ENCODE measurements around the gene PALLD.

The PALLD gene

GRCh38 chr4:168634276-168634802 is 137.5 kb downstream of the PALLD start:
- peak overlapping the region; percentile 69 for H3K27ac ChIP-seq (ENCODE audit: extremely low read depth, low read depth, low read length)
- H3K4me3 ChIP-seq (ENCODE audit: low read depth, low read length): no peak overlapping the region; the same call in 1 of the 2 replicates
- H3K4me1 ChIP-seq (ENCODE audit: control insufficient read depth, insufficient read depth, low read length): peaks cover 25% of the 10 kb centered on the region
- ChIA-PET CTCF (interaction anchor here (0.6 to 5.3 kb wide), 6 partner anchors 11 to 451 kb away, joined by 3 to 24 read pairs (median 4); no protein-coding TSS in a partner anchor), POLR2A (interaction anchor here (0.7 to 2.2 kb wide), 8 partner anchors 12 to 197 kb away, joined by 3 to 9 read pairs (median 4); no protein-coding TSS in a partner anchor)
- no peaks in the 10 kb centered on the region for H3K9me3 ChIP-seq (ENCODE audit: control insufficient read depth, insufficient read depth, low read depth, low read length)
- no peaks in the 10 kb centered on the region for H3K36me3 ChIP-seq (ENCODE audit: control insufficient read depth in 2 of 2, insufficient read depth in 1 of 2, low read length in 2 of 2)
- TF ChIP-seq ZXDB (tag by site-specific recombination; IDR thresholded peaks at IDR 0.05) (peak; percentile 95), ZNF707 (tag by site-specific recombination; IDR thresholded peaks at IDR 0.05) (no peak), ZSCAN30 (tag by site-specific recombination; IDR thresholded peaks at IDR 0.05) (no peak), ZNF138 (tag by site-specific recombination; IDR thresholded peaks at IDR 0.05; ENCODE audit: borderline replicate concordance) (no peak), HIC1 (tag by site-specific recombination; IDR thresholded peaks at IDR 0.05) (peak; percentile 80; the same call in 1 of the 2 replicates), INSM2 (tag by site-specific recombination; IDR thresholded peaks at IDR 0.05) (peak; percentile 97), ZNF843 (tag by site-specific recombination; IDR thresholded peaks at IDR 0.05) (peak; percentile 93), KLF10 (tag by site-specific recombination; IDR thresholded peaks at IDR 0.05) (peak; percentile 90), HOXA7 (CRISPR knock-in tag; IDR thresholded peaks at IDR 0.05; ENCODE audit: borderline replicate concordance) (no peak), TRIM28 (IDR thresholded peaks at IDR 0.05; ENCODE audit: borderline replicate concordance, low read length) (peak; percentile 33; the same call in 1 of the 2 replicates), ZNF585B (tag by site-specific recombination; IDR thresholded peaks at IDR 0.05) (no peak), ZNF274 (IDR thresholded peaks at IDR 0.05; ENCODE audit: low read length) (no peak), ZNF274 (tag by site-specific recombination; IDR thresholded peaks at IDR 0.05; ENCODE audit: borderline replicate concordance) (no peak), ZEB2 (tag by site-specific recombination; IDR thresholded peaks at IDR 0.05) (peak; percentile 94), HOXD13 (CRISPR knock-in tag; IDR thresholded peaks at IDR 0.05; ENCODE audit: borderline replicate concordance) (peak; percentile 84), ZNF426 (tag by site-specific recombination; IDR thresholded peaks at IDR 0.05) (no peak), ZNF449 (tag by site-specific recombination; IDR thresholded peaks at IDR 0.05) (no peak), BCL6B (tag by site-specific recombination; IDR thresholded peaks at IDR 0.05) (no peak), ZFHX2 (tag by site-specific recombination; conservative IDR thresholded peaks at IDR 0.05) (no peak), ZNF37A (tag by site-specific recombination; IDR thresholded peaks at IDR 0.05) (no peak), ZNF146 (tag by site-specific recombination; IDR thresholded peaks at IDR 0.05) (no peak), ZNF157 (tag by site-specific recombination; IDR thresholded peaks at IDR 0.05) (no peak), ZNF239 (tag by site-specific recombination; IDR thresholded peaks at IDR 0.05) (no peak), ZNF660 (tag by site-specific recombination; IDR thresholded peaks at IDR 0.05) (peak; percentile 65), ZNF404 (tag by site-specific recombination; IDR thresholded peaks at IDR 0.05) (no peak), PRDM10 (tag by site-specific recombination; IDR thresholded peaks at IDR 0.05) (peak; percentile 97), SCRT1 (tag by site-specific recombination; IDR thresholded peaks at IDR 0.05; ENCODE audit: borderline replicate concordance) (0 out of 2 replicates have a peak, but pooled peaks have one; percentile 7)

All from HEK293 (cell line).